ENCODE measurements around the gene FOXP1.

- TF ChIP-seq EGR1 (IDR thresholded peaks at IDR 0.05; ENCODE audit: low read depth in 2 of 2) (no peak), CTCF (IDR thresholded peaks at IDR 0.05; ENCODE audit: low read depth, low read length, missing input control) (no peak), TAF1 (conservative IDR thresholded peaks at IDR 0.05) (no peak), RAD21 (IDR thresholded peaks at IDR 0.05) (no peak)
These were observed 311.9 kb downstream of the FOXP1 start for GRCh38 chr3:71271596-71271995.
